Measurements from ENCODE around the gene CCDC47. TPM values are rescaled to one million over a fixed set of nuclear protein-coding genes. Genes with fewer than 3 reads are reported as not detected.

Gene CCDC47
- total RNA-seq, 2 donors from 2014 or later: 57.1 to 69.7 TPM

DNA sequence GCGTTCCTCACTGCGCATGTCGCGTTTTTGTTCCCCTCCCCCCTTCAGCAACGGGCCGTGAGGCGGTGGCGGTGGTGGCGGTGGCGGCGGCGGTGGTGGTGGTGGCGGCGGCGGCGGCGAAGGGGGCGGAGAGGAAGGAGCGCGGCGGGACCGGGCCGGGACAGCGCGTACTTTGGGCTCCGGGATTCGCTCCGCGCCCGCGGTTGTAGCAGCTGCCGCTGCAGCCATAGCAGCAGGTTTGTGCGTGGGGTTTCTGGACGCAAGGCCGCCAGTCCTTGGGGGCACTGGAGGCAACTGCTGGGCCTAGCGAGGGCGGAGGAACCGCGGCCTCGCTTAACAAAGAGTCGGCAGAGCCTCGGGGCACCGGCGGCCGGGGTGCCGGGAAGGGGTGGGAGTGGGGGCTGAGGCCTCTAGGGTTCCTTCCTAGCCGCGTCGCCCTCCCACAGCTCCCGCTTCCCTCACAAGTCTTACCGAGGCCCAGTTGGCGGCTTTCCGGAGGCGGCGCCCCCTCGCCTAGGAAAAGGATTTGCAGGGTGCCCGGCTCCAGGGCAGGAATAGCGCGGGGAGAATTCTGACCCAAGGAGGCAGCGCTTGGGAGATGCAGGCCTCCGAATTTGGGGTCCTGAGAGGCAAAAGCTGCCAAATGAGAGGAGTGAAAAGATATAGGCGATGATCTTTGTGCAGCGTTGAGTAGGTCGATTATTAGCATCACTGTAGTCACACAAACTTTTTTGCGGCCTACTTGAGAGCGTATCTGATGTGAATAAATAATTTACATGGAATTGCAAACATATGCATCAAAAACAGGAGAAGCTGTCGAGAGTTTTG is 958 bp upstream of the CCDC47 start, which contains the start of gene DDX42:
Gene DDX42 (plus strand): TSS at position 30 of the 828 bp plus-strand sequence. CDS start 12,880 bp downstream, outside the sequence.
- peak within 1 kb of the TSS; percentile 88 to 98 for H3K4me3 ChIP-seq
- DNase-seq (ENCODE audit: low spot score): peak; percentile 89
- TF ChIP-seq, protein P1, sequence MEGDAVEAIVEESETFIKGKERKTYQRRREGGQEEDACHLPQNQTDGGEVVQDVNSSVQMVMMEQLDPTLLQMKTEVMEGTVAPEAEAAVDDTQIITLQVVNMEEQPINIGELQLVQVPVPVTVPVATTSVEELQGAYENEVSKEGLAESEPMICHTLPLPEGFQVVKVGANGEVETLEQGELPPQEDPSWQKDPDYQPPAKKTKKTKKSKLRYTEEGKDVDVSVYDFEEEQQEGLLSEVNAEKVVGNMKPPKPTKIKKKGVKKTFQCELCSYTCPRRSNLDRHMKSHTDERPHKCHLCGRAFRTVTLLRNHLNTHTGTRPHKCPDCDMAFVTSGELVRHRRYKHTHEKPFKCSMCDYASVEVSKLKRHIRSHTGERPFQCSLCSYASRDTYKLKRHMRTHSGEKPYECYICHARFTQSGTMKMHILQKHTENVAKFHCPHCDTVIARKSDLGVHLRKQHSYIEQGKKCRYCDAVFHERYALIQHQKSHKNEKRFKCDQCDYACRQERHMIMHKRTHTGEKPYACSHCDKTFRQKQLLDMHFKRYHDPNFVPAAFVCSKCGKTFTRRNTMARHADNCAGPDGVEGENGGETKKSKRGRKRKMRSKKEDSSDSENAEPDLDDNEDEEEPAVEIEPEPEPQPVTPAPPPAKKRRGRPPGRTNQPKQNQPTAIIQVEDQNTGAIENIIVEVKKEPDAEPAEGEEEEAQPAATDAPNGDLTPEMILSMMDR (IDR thresholded peaks at IDR 0.05): peak in 1 of 2 donors; percentile 16
- peak within 1 kb of the TSS; percentile 98 for H3K27ac ChIP-seq
- peaks cover 0 to 38% of the 10 kb centered on the region in 2 donors for H3K4me1 ChIP-seq
- peaks cover 7% of the 10 kb centered on the region for H3K36me3 ChIP-seq
- H3K9me3 ChIP-seq: no peaks in the 10 kb centered on the region
- H3K27me3 ChIP-seq: no peaks in the 10 kb centered on the region

DNA sequence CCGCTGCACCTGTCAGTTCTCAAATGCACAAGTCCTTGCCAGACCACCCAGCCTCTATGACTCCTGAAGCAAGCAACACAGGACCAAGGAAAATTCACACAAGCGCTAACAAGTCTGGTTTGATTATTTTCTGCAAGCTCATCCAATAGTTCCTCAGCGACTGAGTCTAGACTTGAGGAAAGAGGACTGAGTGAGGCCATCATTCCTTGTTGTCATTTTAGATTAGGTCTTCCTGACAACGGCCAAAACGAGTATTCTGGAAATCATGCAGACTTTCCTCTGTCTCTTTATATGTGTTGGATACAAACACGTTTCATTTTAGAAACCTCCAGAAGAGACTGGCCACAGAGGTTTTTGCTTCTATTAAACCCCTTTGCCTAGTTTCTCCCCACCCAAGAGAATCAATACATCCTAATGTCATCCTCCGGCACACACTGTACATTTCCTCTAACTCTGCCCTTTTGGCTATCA is 561 bp downstream of the CCDC47 start:
- TF ChIP-seq, protein P1 (IDR thresholded peaks at IDR 0.05): no peak
- H3K9me3 ChIP-seq: no peaks in the 10 kb centered on the region
- H3K4me3 ChIP-seq: peak overlapping the region; percentile 79 to 88
- no peaks in the 10 kb centered on the region for H3K36me3 ChIP-seq
- no peaks in the 10 kb centered on the region for H3K27me3 ChIP-seq
- no peak for DNase-seq (ENCODE audit: low spot score)
- H3K4me1 ChIP-seq: peaks cover 0 to 52% of the 10 kb centered on the region in 2 donors
- peak overlapping the region; percentile 98 for H3K27ac ChIP-seq

DNA sequence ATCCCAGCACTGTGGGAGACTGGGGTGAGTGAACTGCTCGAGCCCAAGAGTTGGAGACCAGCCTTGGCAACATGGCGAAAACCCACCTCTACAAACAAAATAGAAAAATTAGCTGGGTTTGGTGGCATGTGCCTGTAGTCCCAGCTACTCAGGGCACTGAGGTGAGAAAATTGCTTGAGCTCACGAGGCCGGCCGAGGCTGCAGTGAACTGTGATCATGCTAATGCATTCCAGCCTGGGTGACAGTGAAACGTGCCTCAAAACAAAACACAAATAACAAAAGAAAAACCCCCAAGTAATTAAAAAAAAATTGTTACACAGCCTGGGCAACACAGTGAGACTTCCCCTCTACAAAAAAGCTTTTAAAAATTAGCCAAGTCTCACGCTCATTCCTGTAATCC is 5.0 kb downstream of the CCDC47 start:
- peak overlapping the region; percentile 20 to 53 for H3K27ac ChIP-seq
- TF ChIP-seq, protein P1 (IDR thresholded peaks at IDR 0.05): no peak
- H3K36me3 ChIP-seq: peaks cover 23% of the 10 kb centered on the region
- H3K9me3 ChIP-seq: no peaks in the 10 kb centered on the region
- peaks cover 0 to 48% of the 10 kb centered on the region in 2 donors for H3K4me1 ChIP-seq
- H3K4me3 ChIP-seq: no peak overlapping the region
- H3K27me3 ChIP-seq: no peaks in the 10 kb centered on the region
- DNase-seq (ENCODE audit: low spot score): no peak

DNA sequence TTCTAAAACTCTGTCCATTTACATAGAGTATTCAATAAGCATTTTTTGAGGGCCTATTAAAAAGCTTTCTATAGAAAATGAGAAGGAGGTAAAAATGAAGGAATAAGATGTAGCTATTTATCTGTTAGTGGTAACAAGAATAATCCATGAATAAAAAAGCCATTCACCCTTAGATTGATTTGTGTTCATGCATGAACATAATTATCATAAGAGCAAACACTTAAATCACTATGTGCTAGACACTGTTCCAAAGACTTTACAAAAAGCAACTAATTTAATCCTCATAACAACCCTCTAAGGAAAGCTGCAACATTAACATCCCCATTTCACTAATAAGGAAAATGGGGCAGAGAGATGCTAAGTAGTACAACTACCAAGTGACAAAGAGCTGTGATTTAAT is 6.6 kb downstream of the CCDC47 start:
- H3K36me3 ChIP-seq: peaks cover 40% of the 10 kb centered on the region
- no peak for DNase-seq (ENCODE audit: low spot score)

DNA sequence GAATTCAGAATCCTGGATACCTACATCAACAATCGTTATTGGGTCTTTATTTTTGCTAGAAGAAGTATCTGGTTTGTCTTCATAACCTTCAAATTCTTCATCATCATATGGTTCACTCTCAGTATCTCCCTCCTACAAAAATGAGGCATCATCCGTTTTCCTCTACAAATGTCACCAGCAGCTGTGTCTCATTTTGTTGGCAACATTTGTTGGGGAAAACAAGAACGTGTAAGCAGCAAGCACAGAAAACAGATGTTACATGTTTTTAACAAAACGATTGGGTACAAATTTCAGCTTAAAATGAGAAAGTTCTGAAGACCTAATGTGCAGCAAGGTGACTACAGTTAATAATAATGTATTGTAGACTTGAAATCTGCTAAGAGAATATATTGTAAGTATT is 8.7 kb downstream of the CCDC47 start:
- no peak overlapping the region for H3K27ac ChIP-seq
- no peak overlapping the region for H3K4me3 ChIP-seq
- TF ChIP-seq, protein P1 (IDR thresholded peaks at IDR 0.05): no peak
- H3K4me1 ChIP-seq: peaks cover 0 to 29% of the 10 kb centered on the region in 2 donors
- no peaks in the 10 kb centered on the region for H3K9me3 ChIP-seq
- H3K27me3 ChIP-seq: no peaks in the 10 kb centered on the region
- no peak for DNase-seq (ENCODE audit: low spot score)
- H3K36me3 ChIP-seq: peaks cover 58% of the 10 kb centered on the region

More for the DNA sequence above, 6.6 kb downstream of the CCDC47 start:
- H3K27me3 ChIP-seq: no peaks in the 10 kb centered on the region
- no peaks in the 10 kb centered on the region for H3K9me3 ChIP-seq
- TF ChIP-seq, protein P1 (IDR thresholded peaks at IDR 0.05): no peak
- H3K4me3 ChIP-seq: no peak overlapping the region
- H3K4me1 ChIP-seq: peaks cover 0 to 37% of the 10 kb centered on the region in 2 donors
- no peak overlapping the region for H3K27ac ChIP-seq
